ENCODE data around the gene APAF1. TPM values are rescaled to one million over a fixed set of nuclear protein-coding genes. Genes with fewer than 3 reads are reported as not detected.
"Not testable (repeated sequence)": the region's sequence is repeated elsewhere in the genome, so short reads cannot be mapped to it uniquely, and the experiment has no call there.

Gene APAF1
- polyA plus RNA-seq, 4 donors: 8.1 to 20.5 (median 8.7) TPM

- 78 to 84% (median 83%) methylated on average over 4 of the region's 4 CpGs for WGBS, 3 donors
- Histone ChIP-seq H3K4me3 (ENCODE audit: low read depth in 1 of 3, low read length in 3 of 3) (no peak overlapping the region), H3K27ac (ENCODE audit: low read depth in 1 of 3, low read length in 2 of 3) (no peak overlapping the region), H3K9me3 (ENCODE audit: control insufficient read depth in 2 of 2, insufficient read depth in 1 of 2, low read depth in 1 of 2, low read length in 1 of 2) (no peaks in the 10 kb centered on the region), H3K36me3 (ENCODE audit: control insufficient read depth in 3 of 3, insufficient read depth in 2 of 3, low read depth in 1 of 3, low read length in 3 of 3) (peaks cover 0 to 2% (median 0%) of the 10 kb centered on the region in 3 donors), H3K27me3 (ENCODE audit: control insufficient read depth in 3 of 3, insufficient read depth in 3 of 3, low read length in 3 of 3) (no peaks in the 10 kb centered on the region), H3K4me1 (ENCODE audit: control insufficient read depth in 3 of 3, insufficient read depth in 2 of 3, low read depth in 1 of 3, low read length in 2 of 3) (no peaks in the 10 kb centered on the region)
- no peak for DNase-seq
- no peak for FAIRE-seq
Observed at GRCh38 chr12:98635657-98636323, 9.3 kb upstream of the APAF1 start.

DNA sequence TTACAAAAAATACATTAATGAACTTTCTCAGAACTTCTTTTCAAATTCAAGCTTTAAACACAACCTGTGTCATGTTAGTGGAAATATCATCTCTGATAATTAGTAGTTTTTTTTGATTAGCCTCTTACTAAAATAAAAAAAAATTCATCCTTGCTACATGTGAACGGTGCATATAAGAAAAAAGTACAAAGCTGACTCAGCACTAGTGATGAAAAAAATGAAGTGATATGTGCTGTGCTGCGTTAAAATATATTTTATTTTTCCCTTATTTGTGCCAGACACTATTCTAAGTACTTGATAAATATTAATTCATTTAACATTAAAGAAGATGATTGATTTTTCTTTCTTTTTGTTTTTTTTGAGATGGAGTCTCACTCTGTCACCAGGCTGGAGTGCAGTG is 8.0 kb upstream of the APAF1 start:
- H3K4me1 ChIP-seq (ENCODE audit: control insufficient read depth in 3 of 3, insufficient read depth in 2 of 3, low read depth in 1 of 3, low read length in 2 of 3): no peaks in the 10 kb centered on the region
- DNase-seq (no peak), FAIRE-seq (no peak)
- H3K27me3 ChIP-seq (ENCODE audit: control insufficient read depth in 3 of 3, insufficient read depth in 3 of 3, low read length in 3 of 3): no peaks in the 10 kb centered on the region
- H3K27ac ChIP-seq (ENCODE audit: low read depth in 1 of 3, low read length in 2 of 3): no peak overlapping the region
- peaks cover 0 to 2% (median 0%) of the 10 kb centered on the region in 3 donors for H3K36me3 ChIP-seq (ENCODE audit: control insufficient read depth in 3 of 3, insufficient read depth in 2 of 3, low read depth in 1 of 3, low read length in 3 of 3)
- WGBS, 3 donors: 84 to 85% (median 84%) methylated on average over 2 of the region's 2 CpGs
- H3K4me3 ChIP-seq (ENCODE audit: low read depth in 1 of 3, low read length in 3 of 3): no peak overlapping the region
- H3K9me3 ChIP-seq (ENCODE audit: control insufficient read depth in 2 of 2, insufficient read depth in 1 of 2, low read depth in 1 of 2, low read length in 1 of 2): no peaks in the 10 kb centered on the region

DNA sequence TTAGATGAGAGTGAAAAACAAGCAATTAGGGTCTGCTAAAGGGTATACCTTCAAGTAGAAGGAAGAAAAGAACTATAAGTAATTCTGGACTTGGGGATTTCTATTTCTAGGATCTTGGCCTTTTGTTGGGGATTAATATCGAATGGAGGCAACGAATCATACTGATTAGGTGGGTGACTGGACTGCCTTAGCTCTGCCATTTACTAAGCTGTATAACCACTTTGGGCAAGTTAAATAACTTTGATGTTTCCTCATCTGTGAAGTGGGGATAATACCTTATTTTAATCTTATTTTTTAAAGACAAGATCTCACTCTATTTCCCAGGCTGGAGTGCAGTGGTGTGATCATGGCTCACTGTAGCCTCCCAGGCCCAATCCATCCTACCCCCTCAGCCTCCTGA is 7.1 kb upstream of the APAF1 start:
- no peaks in the 10 kb centered on the region for H3K36me3 ChIP-seq (ENCODE audit: control insufficient read depth in 3 of 3, insufficient read depth in 2 of 3, low read depth in 1 of 3, low read length in 3 of 3)
- H3K9me3 ChIP-seq (ENCODE audit: control insufficient read depth in 2 of 2, insufficient read depth in 1 of 2, low read depth in 1 of 2, low read length in 1 of 2): no peaks in the 10 kb centered on the region
- H3K27me3 ChIP-seq (ENCODE audit: control insufficient read depth in 3 of 3, insufficient read depth in 3 of 3, low read length in 3 of 3): no peaks in the 10 kb centered on the region
- H3K4me1 ChIP-seq (ENCODE audit: control insufficient read depth in 3 of 3, insufficient read depth in 2 of 3, low read depth in 1 of 3, low read length in 2 of 3): no peaks in the 10 kb centered on the region
- DNase-seq: no peak
- FAIRE-seq: no peak
- H3K4me3 ChIP-seq (ENCODE audit: low read depth in 1 of 3, low read length in 3 of 3): no peak overlapping the region
- 89 to 93% (median 92%) methylated on average over 2 of the region's 2 CpGs for WGBS, 3 donors
- no peak overlapping the region for H3K27ac ChIP-seq (ENCODE audit: low read depth in 1 of 3, low read length in 2 of 3)

GRCh38 chr12:98639491-98639890 is 5.6 kb upstream of the APAF1 start:
- Histone ChIP-seq H3K27ac (ENCODE audit: low read depth in 1 of 3, low read length in 2 of 3) (no peak overlapping the region), H3K4me1 (ENCODE audit: control insufficient read depth in 3 of 3, insufficient read depth in 2 of 3, low read depth in 1 of 3, low read length in 2 of 3) (no peaks in the 10 kb centered on the region), H3K36me3 (ENCODE audit: control insufficient read depth in 3 of 3, insufficient read depth in 2 of 3, low read depth in 1 of 3, low read length in 3 of 3) (no peaks in the 10 kb centered on the region), H3K27me3 (ENCODE audit: control insufficient read depth in 3 of 3, insufficient read depth in 3 of 3, low read length in 3 of 3) (no peaks in the 10 kb centered on the region), H3K4me3 (ENCODE audit: low read depth in 1 of 3, low read length in 3 of 3) (no peak overlapping the region), H3K9me3 (ENCODE audit: control insufficient read depth in 2 of 2, insufficient read depth in 1 of 2, low read depth in 1 of 2, low read length in 1 of 2) (no peaks in the 10 kb centered on the region)
- FAIRE-seq (no peak), DNase-seq (no peak)
- WGBS, 3 donors: 78 to 93% (median 88%) methylated on average over 3 of the region's 3 CpGs

DNA sequence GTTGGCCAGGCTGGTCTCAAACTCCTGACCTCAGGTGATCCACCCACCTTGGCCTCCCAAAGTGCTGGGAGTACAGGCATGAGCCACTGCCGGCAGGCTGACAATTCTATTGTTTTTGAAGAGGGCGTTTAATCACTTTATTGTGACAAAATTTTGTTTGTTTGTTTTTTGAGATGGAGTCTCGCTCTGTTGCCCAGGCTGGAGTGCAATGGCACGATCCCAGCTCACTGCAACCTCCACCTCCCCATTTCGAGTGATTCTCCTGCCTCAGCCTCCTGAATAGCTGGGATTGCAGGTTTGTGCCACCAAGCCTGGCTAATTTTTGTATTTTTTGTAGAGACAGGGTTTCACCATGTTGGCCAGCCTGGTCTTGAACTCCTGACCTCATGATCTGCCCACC is 2.3 kb upstream of the APAF1 start:
- not testable (repeated sequence) for FAIRE-seq; DNase-seq; H3K36me3 ChIP-seq (ENCODE audit: control insufficient read depth in 3 of 3, insufficient read depth in 2 of 3, low read depth in 1 of 3, low read length in 3 of 3); H3K4me3 ChIP-seq (ENCODE audit: low read depth in 1 of 3, low read length in 3 of 3); H3K4me1 ChIP-seq (ENCODE audit: control insufficient read depth in 3 of 3, insufficient read depth in 2 of 3, low read depth in 1 of 3, low read length in 2 of 3); H3K9me3 ChIP-seq (ENCODE audit: control insufficient read depth in 2 of 2, insufficient read depth in 1 of 2, low read depth in 1 of 2, low read length in 1 of 2); H3K27ac ChIP-seq (ENCODE audit: low read depth in 1 of 3, low read length in 2 of 3); H3K27me3 ChIP-seq (ENCODE audit: control insufficient read depth in 3 of 3, insufficient read depth in 3 of 3, low read length in 3 of 3)
- 91 to 96% (median 94%) methylated on average over 5 of the region's 5 CpGs for WGBS, 3 donors

DNA sequence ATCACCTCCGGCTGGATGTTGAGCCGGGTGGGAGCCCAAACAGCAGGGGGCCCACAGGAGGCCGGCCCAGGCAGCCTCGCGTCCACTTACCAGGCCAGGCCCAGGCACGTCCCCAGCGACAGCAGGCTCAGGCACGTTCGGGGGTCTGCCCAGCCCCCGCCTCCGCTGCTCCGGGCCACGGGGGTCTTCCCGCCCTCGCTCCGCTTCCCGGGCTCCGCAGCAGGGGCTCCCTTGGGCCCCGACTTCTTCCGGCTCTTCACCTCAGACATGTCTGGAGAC is 718 bp upstream of the APAF1 start:
- FAIRE-seq (no peak), DNase-seq (no peak)
- Histone ChIP-seq H3K4me1 (ENCODE audit: control insufficient read depth in 3 of 3, insufficient read depth in 2 of 3, low read depth in 1 of 3, low read length in 2 of 3) (peaks cover 0 to 6% (median 2%) of the 10 kb centered on the region in 3 donors), H3K9me3 (ENCODE audit: control insufficient read depth in 2 of 2, insufficient read depth in 1 of 2, low read depth in 1 of 2, low read length in 1 of 2) (no peaks in the 10 kb centered on the region), H3K27me3 (ENCODE audit: control insufficient read depth in 3 of 3, insufficient read depth in 3 of 3, low read length in 3 of 3) (no peaks in the 10 kb centered on the region), H3K27ac (ENCODE audit: low read depth in 1 of 3, low read length in 2 of 3) (peak overlapping the region; percentile 56 to 96 (median 84)), H3K36me3 (ENCODE audit: control insufficient read depth in 3 of 3, insufficient read depth in 2 of 3, low read depth in 1 of 3, low read length in 3 of 3) (peaks cover 0 to 1% (median 0%) of the 10 kb centered on the region in 3 donors), H3K4me3 (ENCODE audit: low read depth in 1 of 3, low read length in 3 of 3) (peak overlapping the region; percentile 60 to 100 (median 74))
- 0 to 1% (median 0%) methylated on average over 16 to 20 of the region's 20 CpGs for WGBS, 3 donors

- no peaks in the 10 kb centered on the region for H3K9me3 ChIP-seq (ENCODE audit: control insufficient read depth in 2 of 2, insufficient read depth in 1 of 2, low read depth in 1 of 2, low read length in 1 of 2)
- FAIRE-seq: no peak
- H3K4me3 ChIP-seq (ENCODE audit: low read depth in 1 of 3, low read length in 3 of 3): peak overlapping the region; percentile 74 to 100 (median 93)
- 0% methylated on average over 16 to 24 of the region's 24 CpGs for WGBS, 3 donors
- H3K27ac ChIP-seq (ENCODE audit: low read depth in 1 of 3, low read length in 2 of 3): peak overlapping the region; percentile 92 to 98 (median 96)
- DNase-seq: peak; percentile 50 to 64
- peaks cover 0 to 5% (median 4%) of the 10 kb centered on the region in 3 donors for H3K36me3 ChIP-seq (ENCODE audit: control insufficient read depth in 3 of 3, insufficient read depth in 2 of 3, low read depth in 1 of 3, low read length in 3 of 3)
- H3K4me1 ChIP-seq (ENCODE audit: control insufficient read depth in 3 of 3, insufficient read depth in 2 of 3, low read depth in 1 of 3, low read length in 2 of 3): peaks cover 0 to 6% (median 2%) of the 10 kb centered on the region in 3 donors
- H3K27me3 ChIP-seq (ENCODE audit: control insufficient read depth in 3 of 3, insufficient read depth in 3 of 3, low read length in 3 of 3): no peaks in the 10 kb centered on the region
Observed at GRCh38 chr12:98645572-98646067, 530 bp downstream of the APAF1 start.

GRCh38 chr12:98646294-98647090 is 1.4 kb downstream of the APAF1 start:
- FAIRE-seq: no peak
- H3K4me1 ChIP-seq (ENCODE audit: control insufficient read depth in 3 of 3, insufficient read depth in 2 of 3, low read depth in 1 of 3, low read length in 2 of 3): peaks cover 0 to 6% (median 2%) of the 10 kb centered on the region in 3 donors
- peak overlapping the region in 2 of 3 donors; percentile 50 to 93 for H3K4me3 ChIP-seq (ENCODE audit: low read depth in 1 of 3, low read length in 3 of 3)
- H3K36me3 ChIP-seq (ENCODE audit: control insufficient read depth in 3 of 3, insufficient read depth in 2 of 3, low read depth in 1 of 3, low read length in 3 of 3): peaks cover under 1 to 5% (median 4%) of the 10 kb centered on the region in 3 donors
- no peak overlapping the region for H3K27ac ChIP-seq (ENCODE audit: low read depth in 1 of 3, low read length in 2 of 3)
- 5 to 8% (median 7%) methylated on average over 8 of the region's 8 CpGs for WGBS, 3 donors
- DNase-seq: peak; percentile 14 to 31
- no peaks in the 10 kb centered on the region for H3K27me3 ChIP-seq (ENCODE audit: control insufficient read depth in 3 of 3, insufficient read depth in 3 of 3, low read length in 3 of 3)
- no peaks in the 10 kb centered on the region for H3K9me3 ChIP-seq (ENCODE audit: control insufficient read depth in 2 of 2, insufficient read depth in 1 of 2, low read depth in 1 of 2, low read length in 1 of 2)

Data from small intestine (tissue), 7 donors.